Measurements from ENCODE around the gene MEN1. TPM values are rescaled to one million over a fixed set of nuclear protein-coding genes. Genes with fewer than 3 reads are reported as not detected.

The MEN1 gene
- total and polyA plus RNA-seq, 2 of the 13 experiments (the other 11 are each of a cell fraction or from before 2014, with no cell fraction given) = 20.5 to 27.3 TPM

DNA sequence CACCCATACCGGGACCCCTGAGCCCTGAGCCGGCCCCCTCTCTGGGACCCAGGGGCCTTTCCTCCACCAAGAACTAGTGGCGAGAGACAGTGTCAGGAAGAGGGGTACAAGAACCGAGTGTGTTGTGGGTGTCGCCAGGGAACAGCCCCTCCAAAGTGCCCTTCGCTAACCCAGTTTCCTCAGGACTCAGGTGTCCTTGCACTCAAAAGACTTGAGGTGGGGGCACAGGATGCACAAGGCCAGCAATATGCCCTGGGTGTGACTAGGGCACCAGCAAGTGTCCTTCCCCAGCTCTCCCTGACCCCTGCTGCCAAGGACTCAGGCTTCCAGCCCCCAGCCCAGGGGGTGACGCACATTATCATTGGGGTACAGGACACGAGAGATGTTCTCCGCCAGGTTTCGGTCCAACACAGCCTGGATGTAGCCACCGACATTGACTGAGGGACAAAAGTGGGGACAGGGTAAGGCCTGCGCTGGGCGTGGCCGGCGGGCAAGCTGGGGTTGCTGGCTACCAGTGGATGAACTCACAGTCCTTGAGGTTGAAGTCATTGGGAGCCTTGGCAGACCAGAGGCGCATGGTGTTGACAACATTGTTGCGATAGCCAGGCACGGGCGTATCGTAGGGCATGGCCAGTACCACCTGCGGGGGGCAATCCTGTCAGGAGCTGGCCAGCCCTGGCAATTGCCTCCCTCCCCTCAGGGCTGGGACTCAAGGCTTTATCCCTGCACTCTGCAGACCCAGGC, 55.3 kb downstream of the MEN1 start:
- H2AFZ ChIP-seq (ENCODE audit: low read length) = no peak overlapping the region
- no peak overlapping the region for H3K27ac ChIP-seq (ENCODE audit: extremely low read length, insufficient read depth, low read length)
- peaks cover 3 to 15% of the 10 kb centered on the region in 2 experiments; a peak in 3 of 5 replicates for H3K27me3 ChIP-seq (ENCODE audit: control insufficient read depth in 1 of 2, insufficient read depth in 2 of 2, low read length in 2 of 2)
- ChIA-PET POLR2A (no interaction called here), CTCF (ENCODE audit: low intra/inter-chr PET ratio, low total read pairs) (no interaction called here)
- TF ChIP-seq TCF7 (IDR thresholded peaks at IDR 0.05; ENCODE audit: low read depth) = no peak
- TF ChIP-seq TBP (CRISPR knock-in tag; IDR thresholded peaks at IDR 0.05) = no peak
- TF ChIP-seq, protein P1, sequence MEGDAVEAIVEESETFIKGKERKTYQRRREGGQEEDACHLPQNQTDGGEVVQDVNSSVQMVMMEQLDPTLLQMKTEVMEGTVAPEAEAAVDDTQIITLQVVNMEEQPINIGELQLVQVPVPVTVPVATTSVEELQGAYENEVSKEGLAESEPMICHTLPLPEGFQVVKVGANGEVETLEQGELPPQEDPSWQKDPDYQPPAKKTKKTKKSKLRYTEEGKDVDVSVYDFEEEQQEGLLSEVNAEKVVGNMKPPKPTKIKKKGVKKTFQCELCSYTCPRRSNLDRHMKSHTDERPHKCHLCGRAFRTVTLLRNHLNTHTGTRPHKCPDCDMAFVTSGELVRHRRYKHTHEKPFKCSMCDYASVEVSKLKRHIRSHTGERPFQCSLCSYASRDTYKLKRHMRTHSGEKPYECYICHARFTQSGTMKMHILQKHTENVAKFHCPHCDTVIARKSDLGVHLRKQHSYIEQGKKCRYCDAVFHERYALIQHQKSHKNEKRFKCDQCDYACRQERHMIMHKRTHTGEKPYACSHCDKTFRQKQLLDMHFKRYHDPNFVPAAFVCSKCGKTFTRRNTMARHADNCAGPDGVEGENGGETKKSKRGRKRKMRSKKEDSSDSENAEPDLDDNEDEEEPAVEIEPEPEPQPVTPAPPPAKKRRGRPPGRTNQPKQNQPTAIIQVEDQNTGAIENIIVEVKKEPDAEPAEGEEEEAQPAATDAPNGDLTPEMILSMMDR (CRISPR knock-in tag; IDR thresholded peaks at IDR 0.05) = no peak
- no peak for TF ChIP-seq ZNF737 (CRISPR knock-in tag; IDR thresholded peaks at IDR 0.05; ENCODE audit: borderline replicate concordance)
- TF ChIP-seq ZBTB42 (CRISPR knock-in tag; IDR thresholded peaks at IDR 0.05) = no peak
- no peak for TF ChIP-seq ZMYM3 (CRISPR knock-in tag; IDR thresholded peaks at IDR 0.05)
- TF ChIP-seq, protein P2, sequence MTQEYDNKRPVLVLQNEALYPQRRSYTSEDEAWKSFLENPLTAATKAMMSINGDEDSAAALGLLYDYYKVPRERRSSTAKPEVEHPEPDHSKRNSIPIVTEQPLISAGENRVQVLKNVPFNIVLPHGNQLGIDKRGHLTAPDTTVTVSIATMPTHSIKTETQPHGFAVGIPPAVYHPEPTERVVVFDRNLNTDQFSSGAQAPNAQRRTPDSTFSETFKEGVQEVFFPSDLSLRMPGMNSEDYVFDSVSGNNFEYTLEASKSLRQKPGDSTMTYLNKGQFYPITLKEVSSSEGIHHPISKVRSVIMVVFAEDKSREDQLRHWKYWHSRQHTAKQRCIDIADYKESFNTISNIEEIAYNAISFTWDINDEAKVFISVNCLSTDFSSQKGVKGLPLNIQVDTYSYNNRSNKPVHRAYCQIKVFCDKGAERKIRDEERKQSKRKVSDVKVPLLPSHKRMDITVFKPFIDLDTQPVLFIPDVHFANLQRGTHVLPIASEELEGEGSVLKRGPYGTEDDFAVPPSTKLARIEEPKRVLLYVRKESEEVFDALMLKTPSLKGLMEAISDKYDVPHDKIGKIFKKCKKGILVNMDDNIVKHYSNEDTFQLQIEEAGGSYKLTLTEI (CRISPR knock-in tag; conservative IDR thresholded peaks at IDR 0.05) = no peak
- no peak for TF ChIP-seq NPAS2 (CRISPR knock-in tag; IDR thresholded peaks at IDR 0.05; ENCODE audit: borderline replicate concordance)
- TF ChIP-seq ZNF260 (CRISPR knock-in tag; IDR thresholded peaks at IDR 0.05; ENCODE audit: borderline replicate concordance, low read depth) = no peak
- no peak for TF ChIP-seq ZFP82 (CRISPR knock-in tag; IDR thresholded peaks at IDR 0.05; ENCODE audit: borderline replicate concordance)
- TF ChIP-seq, protein P3, sequence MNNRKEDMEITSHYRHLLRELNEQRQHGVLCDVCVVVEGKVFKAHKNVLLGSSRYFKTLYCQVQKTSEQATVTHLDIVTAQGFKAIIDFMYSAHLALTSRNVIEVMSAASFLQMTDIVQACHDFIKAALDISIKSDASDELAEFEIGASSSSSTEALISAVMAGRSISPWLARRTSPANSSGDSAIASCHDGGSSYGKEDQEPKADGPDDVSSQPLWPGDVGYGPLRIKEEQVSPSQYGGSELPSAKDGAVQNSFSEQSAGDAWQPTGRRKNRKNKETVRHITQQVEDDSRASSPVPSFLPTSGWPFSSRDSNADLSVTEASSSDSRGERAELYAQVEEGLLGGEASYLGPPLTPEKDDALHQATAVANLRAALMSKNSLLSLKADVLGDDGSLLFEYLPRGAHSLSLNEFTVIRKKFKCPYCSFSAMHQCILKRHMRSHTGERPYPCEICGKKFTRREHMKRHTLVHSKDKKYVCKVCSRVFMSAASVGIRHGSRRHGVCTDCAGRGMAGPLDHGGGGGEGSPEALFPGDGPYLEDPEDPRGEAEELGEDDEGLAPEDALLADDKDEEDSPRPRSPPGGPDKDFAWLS (CRISPR knock-in tag; IDR thresholded peaks at IDR 0.05; ENCODE audit: borderline replicate concordance) = no peak
- TF ChIP-seq ZNF20 (CRISPR knock-in tag; IDR thresholded peaks at IDR 0.05) = no peak
- FAIRE-seq (no peak), DNase-seq (ENCODE audit: low spot score) (no peak), ATAC-seq (no peak)
- H3K4me1 ChIP-seq (ENCODE audit: insufficient read depth, low read length) = peaks cover 43% of the 10 kb centered on the region
- H3K4me2 ChIP-seq (ENCODE audit: low read depth, low read length) = no peak overlapping the region
- no peaks in the 10 kb centered on the region for H3K79me2 ChIP-seq (ENCODE audit: insufficient read depth, low read length)
- no peak overlapping the region for H3K9ac ChIP-seq (ENCODE audit: insufficient read depth, low read depth, low read length)
- intact Hi-C loops (cut with micrococcal nuclease; ENCODE audit: unreplicated experiment) = no loop called here
- H3K9me3 ChIP-seq (ENCODE audit: low read length) = no peaks in the 10 kb centered on the region
- H3K4me3 ChIP-seq (replicated peaks in 1 of 3; ENCODE audit: insufficient read depth in 1 of 3, low read depth in 2 of 3, low read length in 3 of 3) = no peak overlapping the region
- in situ Hi-C loops (cut with HindIII; ENCODE audit: extremely low pct_ligation_motif_present, low pct_unique_long_range_greater_than_20kb) = no loop called here
- no peaks in the 10 kb centered on the region for H4K20me1 ChIP-seq (ENCODE audit: insufficient read depth, low read length)
- BruUV-seq (replicated peaks) = no TSS peak
- no peaks in the 10 kb centered on the region for H3K36me3 ChIP-seq (replicated peaks in 1 of 2; ENCODE audit: control insufficient read depth in 1 of 2, insufficient read depth in 2 of 2, low read length in 2 of 2)
- 77% methylated on average over 12 of the region's 21 CpGs for WGBS (ENCODE audit: low lambda C conversion rate)

Data from HepG2 (cell line).